Measurements from ENCODE around the gene TMEM39B.

DNA sequence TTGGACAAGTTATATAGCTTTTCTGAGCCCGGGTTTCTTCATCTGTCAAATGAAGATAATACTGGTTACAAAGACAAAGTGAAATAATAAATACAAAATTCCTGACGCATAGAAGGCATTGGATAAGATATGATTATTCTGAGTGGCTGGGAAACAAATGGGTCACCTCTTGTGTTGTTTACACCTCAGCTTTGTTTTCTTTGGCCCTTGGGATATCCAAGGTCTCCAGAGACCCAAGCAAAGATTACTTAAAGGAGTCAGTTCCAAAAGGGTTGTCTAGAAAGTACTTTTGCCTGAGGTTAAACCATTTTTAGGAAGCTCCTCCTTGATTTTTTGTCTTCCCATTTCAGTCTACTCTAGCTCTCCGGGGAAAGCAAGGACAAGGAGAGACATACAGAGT, 49.4 kb upstream of the TMEM39B start:
- TF ChIP-seq CTCF (conservative IDR thresholded peaks at IDR 0.05 in 1 of 2, IDR thresholded peaks at IDR 0.05 in 1 of 2; ENCODE audit: low read depth in 1 of 2, low read length in 2 of 2) (no peak), EZH2 (IDR thresholded peaks at IDR 0.05; ENCODE audit: low read length, missing control alignments) (no peak)
